Brain microvascular endothelial cell (primary cell): ENCODE measurements around the gene ZGPAT.

Source experiments
- DNase-seq: peaks from one replicate; pipeline ENCODE4 v3.0.0-alpha.2; 2020
- H3K27ac ChIP-seq: fragments of 250-450 bp; sonication (Bioruptor Pico); 2 replicates; pipeline ENCODE4 v1.5.1; 2020; ENCODE audit warnings: mild to moderate bottlenecking, moderate library complexity
- H3K27me3 ChIP-seq: fragments of 250-450 bp; sonication (Bioruptor Pico); replicated peaks from 2 replicates; pipeline ENCODE4 v1.5.1; 2020; ENCODE audit warnings: mild to moderate bottlenecking
- H3K36me3 ChIP-seq: fragments of 250-450 bp; sonication (Bioruptor Pico); replicated peaks from 2 replicates; pipeline ENCODE4 v1.5.1; 2020; ENCODE audit warnings: mild to moderate bottlenecking
- H3K4me3 ChIP-seq: 2 replicates; pipeline ENCODE4 v1.5.1; 2011; ENCODE audit warnings: low read depth, mild to moderate bottlenecking, control low read depth, low read length, moderate library complexity
- CTCF ChIP-seq: IDR thresholded peaks from 2 replicates; pipeline ENCODE4 v1.5.1; 2011; ENCODE audit warnings: low read depth, mild to moderate bottlenecking, moderate library complexity, low read length, control low read depth, inconsistent platforms; ENCODE audit errors: missing control alignments
- in situ Hi-C: cut with HindIII; loops from 2 replicates; pipeline ENCODE4 v1.10.0; 2017; ENCODE audit warnings: low sequenced_read_pairs, low pct_ligation_motif_present

ZGPAT gene

GRCh38 chr20:63782051-63782471, 74.2 kb downstream of the ZGPAT start:
- H3K4me3 ChIP-seq, result no peak overlapping the region
- no peak overlapping the region for H3K27ac ChIP-seq
- H3K36me3 ChIP-seq, result no peaks in the 10 kb centered on the region
- TF ChIP-seq CTCF, result no peak
- no peaks in the 10 kb centered on the region for H3K27me3 ChIP-seq
- no peak for DNase-seq
- in situ Hi-C loops, result no loop called here

GRCh38 chr20:63782521-63782971, 74.7 kb downstream of the ZGPAT start:
- TF ChIP-seq CTCF, result no peak
- H3K36me3 ChIP-seq, result no peaks in the 10 kb centered on the region
- no peak overlapping the region for H3K27ac ChIP-seq
- no peaks in the 10 kb centered on the region for H3K27me3 ChIP-seq
- no peak for DNase-seq
- H3K4me3 ChIP-seq, result no peak overlapping the region
- in situ Hi-C loops, result no loop called here

GRCh38 chr20:63783970-63784369, 76.1 kb downstream of the ZGPAT start:
- Histone ChIP-seq H3K4me3 (no peak overlapping the region), H3K27me3 (no peaks in the 10 kb centered on the region), H3K27ac (no peak overlapping the region), H3K36me3 (no peaks in the 10 kb centered on the region)
- no peak for DNase-seq
- in situ Hi-C loops, result no loop called here
- TF ChIP-seq CTCF, result no peak

- H3K36me3 ChIP-seq, result no peaks in the 10 kb centered on the region
- in situ Hi-C loops, result no loop called here
- H3K27me3 ChIP-seq, result no peaks in the 10 kb centered on the region
- H3K27ac ChIP-seq, result no peak overlapping the region
- no peak overlapping the region for H3K4me3 ChIP-seq
- no peak for DNase-seq
- no peak for TF ChIP-seq CTCF
Measured at GRCh38 chr20:63785691-63786131, 77.9 kb downstream of the ZGPAT start.
